HL-60/S4 (cell line): ENCODE measurements around the gene S100A7A.
"Not testable (repeated sequence)": the region's sequence is repeated elsewhere in the genome, so short reads cannot be mapped to it uniquely, and the experiment has no call there.

Source experiments
- in situ Hi-C: fragments of 300-500 bp; cut with MboI; formaldehyde crosslinking; loops from 2 replicates; pipeline ENCODE4 v1.14.3; 2022; ENCODE audit warnings: low sequenced_read_pairs

The S100A7A gene

DNA sequence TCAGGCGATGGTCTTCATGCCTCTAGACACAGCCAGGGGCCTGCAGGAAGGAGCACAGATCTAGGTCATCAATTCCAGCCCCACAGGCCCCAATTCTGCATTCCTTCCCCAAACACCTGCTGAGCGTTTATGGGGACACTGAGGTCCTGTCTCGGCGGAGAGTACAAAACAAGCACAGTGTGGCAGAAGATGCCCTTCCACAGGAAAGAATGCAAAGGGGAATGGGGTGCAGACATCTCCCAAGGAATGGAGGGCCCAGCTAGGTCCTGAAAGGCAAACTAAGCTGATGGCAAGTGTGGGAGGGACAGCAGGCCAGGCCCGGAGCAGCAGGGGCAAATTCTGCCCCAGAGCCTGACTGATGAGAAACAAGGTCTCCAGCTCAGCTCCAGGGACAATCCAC is 21.9 kb upstream of the S100A7A start:
- in situ Hi-C loops: no loop called here

DNA sequence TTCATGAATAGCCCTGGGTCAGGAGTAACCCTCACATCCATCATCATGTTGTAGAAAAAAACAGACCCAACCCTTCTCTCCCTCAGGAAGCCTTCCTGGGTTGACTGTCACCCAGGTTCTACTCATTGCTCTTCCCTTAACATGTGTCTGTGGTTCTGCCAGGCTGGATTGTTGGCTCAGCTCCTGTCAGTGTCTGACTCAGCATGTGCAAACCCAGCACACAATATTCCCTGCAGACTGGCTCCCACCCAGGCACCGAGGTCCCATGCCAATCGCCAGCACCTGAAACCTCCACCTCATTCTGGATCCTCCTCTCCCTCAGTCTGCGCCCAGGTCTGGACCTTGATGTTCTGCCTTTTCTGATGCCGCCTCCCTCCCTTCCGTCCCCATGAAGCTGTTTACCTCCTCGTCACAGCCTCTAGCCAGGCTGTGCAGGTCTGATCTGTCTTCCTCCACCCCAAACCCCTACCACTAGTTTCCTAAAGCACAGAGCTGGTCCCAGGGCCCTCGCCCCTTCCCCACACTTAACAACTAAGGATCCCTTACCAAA is 21.1 kb upstream of the S100A7A start:
- in situ Hi-C loops: no loop called here

- in situ Hi-C loops: no loop called here
These were observed 20.5 kb upstream of the S100A7A start for GRCh38 chr1:153395776-153396175.

DNA sequence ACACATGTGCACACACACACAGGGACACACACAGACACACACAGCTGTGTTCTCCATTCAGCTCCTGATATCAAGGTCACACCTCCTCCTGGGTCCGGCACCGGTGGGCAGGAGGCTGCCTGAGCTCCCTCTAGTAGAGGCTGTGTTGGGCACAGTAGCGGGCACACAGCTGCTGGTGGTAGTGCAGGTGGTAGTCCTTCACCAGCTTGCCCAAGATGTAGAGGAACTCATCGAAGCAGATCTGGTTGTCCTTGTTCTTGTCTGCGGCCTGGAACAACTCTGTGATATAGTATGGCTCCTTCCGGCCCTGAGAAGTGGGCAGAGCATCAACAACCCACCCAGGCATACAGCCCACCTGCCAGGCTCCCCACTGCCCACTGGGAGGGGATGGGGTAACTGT is 19.9 kb upstream of the S100A7A start:
- in situ Hi-C loops: no loop called here

DNA sequence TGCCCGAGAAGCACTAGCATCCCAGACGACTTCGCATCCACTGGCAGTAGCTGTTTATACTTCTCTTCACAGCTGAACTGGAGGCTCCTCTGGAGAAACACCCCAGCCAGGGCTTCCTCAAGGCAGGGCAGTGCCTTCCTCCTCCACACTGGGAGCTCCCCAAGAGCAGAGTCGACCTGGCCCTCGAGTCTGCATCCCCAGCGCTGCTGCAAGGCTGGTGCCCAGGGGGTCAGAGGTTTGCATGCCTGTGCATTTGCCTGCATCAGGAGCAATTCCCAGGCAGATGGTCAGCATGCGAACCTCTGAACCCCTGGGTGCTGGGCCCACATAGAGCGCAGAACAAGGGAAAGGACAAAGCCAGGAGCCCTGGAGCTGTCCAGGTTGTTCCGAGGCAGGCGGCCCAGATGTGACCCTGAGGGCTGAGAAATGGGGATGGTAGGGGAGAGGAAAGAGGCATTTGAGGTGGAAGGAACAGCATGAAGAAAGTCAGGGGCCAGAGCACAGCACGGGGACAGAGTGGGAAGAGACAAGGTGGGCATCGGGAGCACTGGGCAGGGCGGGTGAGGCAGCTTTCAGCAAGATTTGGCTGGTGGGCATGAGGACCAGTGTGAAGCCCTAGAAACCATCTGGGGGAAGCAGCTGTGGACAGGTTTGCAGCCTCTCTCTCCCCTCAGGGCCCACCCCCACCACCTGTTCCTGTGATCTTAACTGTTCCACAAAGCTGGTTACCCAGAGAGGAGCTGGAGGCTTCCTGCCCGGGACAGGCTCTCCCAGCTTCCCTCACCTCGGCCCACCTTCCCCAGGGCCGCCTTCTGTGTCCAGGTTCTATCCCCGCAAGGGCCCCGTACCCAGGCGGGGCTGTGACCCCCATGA is 19.0 kb upstream of the S100A7A start:
- in situ Hi-C loops: no loop called here

DNA sequence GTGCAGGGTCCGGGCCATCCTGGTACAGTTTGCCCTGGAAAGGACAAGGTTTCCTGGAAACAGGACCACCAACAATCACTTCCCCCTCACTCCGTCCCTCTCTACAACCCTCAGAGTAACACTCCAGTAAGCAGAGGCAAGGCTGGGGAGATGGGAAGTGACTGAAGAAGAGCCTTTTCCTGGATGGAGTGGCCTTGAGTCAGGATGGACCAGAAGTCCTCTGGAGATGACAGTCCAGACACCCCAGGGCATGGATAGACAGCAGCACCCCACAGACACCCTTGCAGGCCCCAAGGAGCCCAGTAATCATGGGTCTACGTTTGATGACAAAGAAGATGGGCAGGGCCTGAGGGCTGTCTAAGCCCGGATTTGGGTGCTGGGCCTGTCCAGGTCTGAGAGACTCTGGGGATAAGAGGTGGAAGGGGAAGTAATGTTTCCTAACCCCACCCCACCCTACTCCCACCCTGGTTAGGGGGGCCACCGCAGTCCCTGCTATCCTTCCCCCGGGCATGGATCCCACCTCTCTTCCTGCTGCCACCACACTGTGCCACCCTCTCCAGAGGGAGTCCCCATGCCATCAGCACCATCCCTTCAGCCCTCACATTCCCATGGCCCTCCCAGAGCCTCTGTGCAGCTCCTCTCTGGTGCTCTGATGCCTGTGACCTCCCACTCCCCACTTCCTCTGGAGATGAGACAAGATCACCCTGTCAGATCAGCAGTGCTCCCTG is 18.2 kb upstream of the S100A7A start:
- in situ Hi-C loops: no loop called here

DNA sequence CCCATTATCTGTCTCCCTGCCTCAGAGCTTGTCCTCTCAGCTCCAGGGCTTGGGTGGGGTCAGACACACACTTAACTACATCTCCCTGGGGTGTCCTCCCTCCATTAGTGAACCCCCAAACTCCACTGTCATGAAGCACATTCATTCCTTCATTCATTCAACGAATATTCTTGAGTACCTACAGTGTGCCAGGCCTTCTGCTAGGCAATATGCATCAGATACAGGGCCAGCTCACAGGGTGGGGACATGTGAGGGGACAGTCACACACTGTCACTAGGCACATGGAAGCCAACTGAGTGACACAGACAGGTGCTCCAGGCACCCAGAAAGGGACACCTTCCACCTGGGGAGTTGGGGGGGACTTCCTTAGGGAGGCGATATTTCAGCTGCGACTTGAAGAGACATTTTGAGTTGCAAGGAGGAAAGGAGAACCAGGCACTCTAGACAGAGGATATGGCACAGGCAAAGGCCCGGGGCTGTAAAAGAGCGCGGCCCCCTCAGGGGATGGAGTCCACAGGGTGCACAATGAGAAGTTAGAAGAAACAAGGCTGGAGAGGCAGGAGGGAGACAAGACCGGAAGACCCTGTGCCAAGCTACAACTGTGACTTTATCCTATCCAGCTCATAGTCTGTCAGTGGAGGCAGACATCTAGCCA is 16.8 kb upstream of the S100A7A start:
- in situ Hi-C loops: loop anchor here (5.0 kb wide), 1 partner anchor 37 kb away; no protein-coding TSS in a partner anchor

DNA sequence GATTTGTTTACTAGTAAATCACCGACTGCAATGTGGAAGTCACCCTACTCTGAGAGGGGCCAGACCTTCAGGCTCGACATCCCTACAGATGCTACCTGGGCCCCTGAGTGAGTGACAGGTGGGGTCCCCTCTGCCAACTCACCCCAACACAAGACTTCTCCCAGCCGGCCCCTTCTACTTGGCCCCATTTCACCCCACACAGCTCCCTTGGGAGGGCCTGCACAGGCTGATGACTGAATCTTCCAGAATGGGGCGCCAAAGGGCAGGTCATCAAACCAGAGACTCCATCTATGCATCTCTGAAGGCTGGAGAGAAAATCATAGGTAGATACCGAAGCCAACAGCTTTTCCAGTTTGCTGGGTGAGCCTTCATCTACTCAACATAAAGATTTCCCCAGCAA is 16.1 kb upstream of the S100A7A start:
- in situ Hi-C loops: loop anchor here (5.0 kb wide), 1 partner anchor 38 kb away; no protein-coding TSS in a partner anchor

DNA sequence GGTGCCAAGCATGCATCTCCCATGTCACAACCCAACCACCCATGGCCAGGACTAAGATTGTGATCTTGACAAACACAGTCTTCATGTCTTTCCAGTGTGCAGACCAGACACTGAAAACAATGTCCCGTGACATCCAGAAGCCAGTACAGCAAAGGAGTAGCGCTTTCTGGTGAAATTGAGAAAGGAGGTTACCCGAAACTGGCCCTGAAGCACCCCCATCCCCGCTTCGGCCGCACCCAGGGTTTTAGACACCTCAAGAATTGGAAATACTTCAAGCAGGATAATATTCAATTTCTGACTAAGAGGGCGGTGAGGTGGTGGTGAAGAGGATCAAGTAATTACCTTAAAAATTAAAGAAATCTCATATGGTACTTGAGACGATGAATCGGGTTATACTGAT is 14.9 kb upstream of the S100A7A start:
- in situ Hi-C loops: loop anchor here (5.0 kb wide), 1 partner anchor 39 kb away; no protein-coding TSS in a partner anchor

DNA sequence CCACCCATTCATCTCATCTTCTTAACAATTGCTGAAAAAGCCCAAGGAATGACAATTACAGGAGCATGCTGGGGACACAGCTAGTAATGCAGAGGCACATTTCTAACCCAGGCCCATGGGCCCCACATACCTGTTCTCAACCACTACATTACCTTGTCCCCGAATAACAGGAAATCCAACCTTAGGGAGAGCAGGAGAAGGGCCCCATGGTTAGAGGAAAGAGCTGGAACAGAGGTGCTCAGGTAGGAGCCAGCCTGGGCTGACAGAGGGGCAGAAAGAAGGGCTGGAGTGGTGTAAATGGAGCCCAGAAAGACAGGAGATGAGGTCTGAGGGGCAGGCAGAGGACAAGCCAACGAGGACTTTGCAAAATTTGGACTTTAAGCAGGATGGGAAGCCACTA is 14.1 kb upstream of the S100A7A start:
- in situ Hi-C loops: loop anchor here (5.0 kb wide), 1 partner anchor 40 kb away; no protein-coding TSS in a partner anchor

DNA sequence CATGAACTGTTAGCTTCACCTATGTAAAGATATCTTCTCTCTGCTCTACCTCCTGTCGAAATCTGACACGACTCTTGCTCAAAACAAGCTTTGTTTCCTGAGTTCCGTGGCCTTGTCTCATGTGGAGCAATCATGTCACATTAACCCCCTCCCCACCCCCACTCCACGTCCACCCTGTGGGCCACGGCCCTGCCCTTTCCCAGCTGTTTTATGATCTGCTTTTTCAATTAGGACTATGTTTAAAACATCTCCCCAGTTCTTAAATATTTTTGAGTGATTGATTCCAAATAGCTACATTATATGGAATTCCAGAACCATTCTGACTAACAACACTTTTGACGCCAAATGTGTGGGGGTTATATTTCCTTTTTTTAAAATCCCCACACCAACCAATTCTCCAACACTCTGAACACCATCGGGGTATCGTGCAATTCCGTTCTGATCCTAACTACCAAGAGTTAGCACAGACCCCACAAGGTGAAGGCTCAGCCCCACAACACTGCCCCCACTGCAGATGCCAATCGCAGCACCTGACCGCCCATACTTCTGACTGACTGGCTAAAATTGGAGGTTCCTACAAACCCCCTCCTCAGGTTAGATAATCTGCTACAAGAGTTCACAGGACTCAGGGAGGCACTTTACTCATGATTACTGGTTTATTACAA is 12.8 kb upstream of the S100A7A start:
- in situ Hi-C loops: loop anchor here (5.0 kb wide), 1 partner anchor 41 kb away; no protein-coding TSS in a partner anchor

DNA sequence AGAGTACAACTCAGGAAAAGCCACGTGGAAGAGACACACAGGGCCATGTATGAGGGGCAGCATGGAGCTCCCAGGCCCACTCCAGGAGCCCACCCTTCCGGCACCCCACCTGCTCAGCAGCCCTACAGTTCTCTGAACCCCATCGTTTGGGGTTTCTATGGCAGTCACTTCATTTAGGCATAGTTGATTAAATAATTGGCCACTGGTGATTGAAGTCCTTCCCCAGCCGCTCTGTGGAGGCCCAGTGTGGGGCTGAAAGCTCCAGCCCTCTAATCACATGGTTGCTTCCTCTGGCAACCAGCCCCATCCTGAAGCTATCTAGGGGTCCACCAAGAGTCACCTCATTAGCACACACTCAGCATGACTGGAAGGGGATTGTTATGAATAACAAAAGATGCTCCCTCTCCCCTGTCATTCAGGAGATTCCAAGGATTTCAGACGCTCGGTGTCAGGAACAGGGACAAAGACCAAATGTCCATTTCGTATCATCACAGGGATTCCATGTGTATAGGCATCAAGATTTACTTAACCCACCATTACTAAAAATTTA is 12.2 kb upstream of the S100A7A start:
- in situ Hi-C loops: loop anchor here (5.0 kb wide), 1 partner anchor 42 kb away; no protein-coding TSS in a partner anchor

DNA sequence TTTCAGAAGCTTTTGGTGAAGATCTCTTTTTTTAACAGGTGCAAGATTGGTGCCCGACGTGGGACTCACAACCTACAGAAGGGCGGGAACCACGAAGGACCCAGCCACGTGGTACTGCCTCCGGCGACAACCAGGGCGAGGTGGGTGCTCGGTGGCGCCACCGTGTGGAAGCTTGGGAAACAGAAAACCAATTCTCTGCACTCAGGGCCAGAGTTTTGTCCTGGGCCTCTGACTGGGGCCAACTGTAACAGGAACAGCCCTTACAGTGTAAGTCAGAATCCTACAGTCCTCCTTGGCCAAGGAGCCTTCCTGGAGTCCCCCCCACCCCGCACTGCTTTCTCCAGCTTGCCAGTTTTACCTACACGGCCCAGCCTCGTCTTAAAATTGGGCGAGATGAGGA is 11.6 kb upstream of the S100A7A start:
- in situ Hi-C loops: loop anchor here (5.0 kb wide), 1 partner anchor 42 kb away; no protein-coding TSS in a partner anchor

DNA sequence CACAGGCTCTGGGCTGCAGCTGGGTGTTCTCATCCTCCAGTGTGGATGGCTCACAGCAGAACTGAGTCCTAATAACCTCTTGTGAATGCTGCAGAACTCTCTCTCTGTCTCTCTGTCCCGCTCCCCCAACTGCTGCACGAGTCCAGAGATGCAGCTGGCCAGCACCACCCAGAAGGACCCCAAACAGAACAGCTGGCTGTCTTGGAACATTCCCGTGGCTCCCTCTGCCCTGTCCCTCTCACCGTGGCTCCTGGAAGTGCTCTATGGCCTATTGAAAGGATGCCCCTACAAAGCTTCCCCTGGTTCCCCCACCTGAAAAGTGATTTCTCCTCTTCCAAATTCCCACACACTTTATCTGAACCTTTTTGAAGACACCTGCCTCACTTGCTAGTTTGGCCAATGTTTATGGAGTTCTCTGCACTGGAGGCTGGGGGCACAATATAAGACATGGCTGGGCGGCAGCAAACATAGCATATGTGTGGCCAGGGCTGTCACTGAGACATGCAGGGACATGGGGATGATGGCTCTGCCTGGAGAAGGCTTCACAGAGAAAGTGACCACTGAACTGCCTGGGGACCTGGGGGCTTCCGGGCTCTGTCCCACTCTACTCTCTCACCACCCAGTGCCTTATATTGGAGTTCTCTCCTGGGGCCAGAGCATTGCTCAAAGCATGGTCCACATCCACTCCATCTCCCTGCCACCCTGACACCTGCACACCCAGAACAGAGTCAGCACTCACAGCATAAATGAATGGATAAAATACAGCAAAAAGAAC is 10.3 kb upstream of the S100A7A start:
- in situ Hi-C loops: not testable (repeated sequence)

GRCh38 chr1:153407274-153407673 is 9.0 kb upstream of the S100A7A start:
- in situ Hi-C loops: not testable (repeated sequence)

DNA sequence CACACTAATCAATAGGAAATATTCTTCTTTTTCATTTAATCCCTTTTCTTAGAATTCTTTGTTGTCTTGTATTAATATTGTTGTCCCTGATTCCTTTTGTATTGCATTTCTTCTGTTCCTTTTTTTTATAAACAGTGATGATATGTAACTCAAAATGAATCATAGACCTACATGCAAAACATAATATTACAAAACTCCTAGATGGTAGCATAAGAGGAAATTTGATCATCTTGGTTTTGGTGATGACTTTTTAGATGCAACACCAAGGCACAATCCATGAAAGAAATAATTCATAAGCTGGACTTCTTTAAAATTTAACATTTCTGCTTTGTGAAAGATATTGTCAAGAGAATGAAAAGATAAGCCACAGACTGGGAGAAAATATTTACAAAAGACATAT is 2.4 kb upstream of the S100A7A start:
- in situ Hi-C loops: not testable (repeated sequence)

DNA sequence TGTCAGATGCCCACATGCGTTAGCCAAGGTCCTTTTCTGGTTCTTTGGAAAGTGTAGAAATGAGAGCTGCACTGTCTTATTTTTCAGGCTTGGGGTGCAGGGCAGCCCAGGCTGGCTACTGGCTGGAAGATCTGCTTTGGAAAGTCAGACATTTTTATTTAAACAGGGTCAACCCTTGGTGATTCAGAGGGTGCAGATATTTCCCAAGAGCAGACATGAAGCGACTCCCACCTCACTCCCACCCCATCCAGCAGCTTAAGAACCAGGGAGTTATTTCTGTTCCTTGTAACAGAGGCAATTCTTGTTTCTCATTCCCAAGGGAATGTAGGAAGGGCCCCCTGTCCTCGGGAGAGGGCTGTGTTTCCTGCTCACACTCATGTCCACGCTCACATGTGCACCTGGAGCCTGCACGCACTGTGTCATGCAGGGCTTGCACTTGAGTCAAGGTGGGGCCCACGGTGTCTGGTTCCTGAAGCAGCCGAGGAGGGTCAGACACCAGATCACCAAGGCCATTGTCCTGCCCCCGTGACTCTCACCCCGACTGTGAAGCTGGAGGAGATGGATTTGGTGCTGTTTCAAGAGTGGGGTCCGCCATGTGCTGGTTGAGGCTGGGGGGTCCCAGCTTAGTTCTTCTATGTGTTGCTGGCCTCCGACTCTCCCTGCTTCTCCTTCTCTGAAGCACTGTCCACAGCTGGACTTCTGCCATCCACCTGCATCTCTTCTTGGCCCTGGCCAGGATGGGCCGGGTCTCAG is 992 bp downstream of the S100A7A start:
- in situ Hi-C loops: no loop called here

GRCh38 chr1:153418758-153419435 is 2.6 kb downstream of the S100A7A start:
- in situ Hi-C loops: not testable (repeated sequence)
